Lower lobe of right lung (tissue), 2 donors: ENCODE data around the gene UBASH3B. TPM values are rescaled to one million over a fixed set of nuclear protein-coding genes. Genes with fewer than 3 reads are reported as not detected.
A peak's percentile ranks its signal among the peaks of the same experiment; 100 is the strongest.

Experiments
- ATAC-seq, 2 donors: fragments of 200-7000 bp; cut with Tn5 transposase; one replicate each; pipeline ENCODE4 v1.9.1; 2020 to 2022; ENCODE audit warnings: mild to moderate bottlenecking in 2 of 2, moderate library complexity in 2 of 2
- DNase-seq: peaks from one replicate; pipeline ENCODE4 v3.0.0-alpha.2; 2020
- H3K27ac ChIP-seq: fragments of 200-600 bp; one replicate; pipeline ENCODE4 v1.8.0; 2022
- H3K27me3 ChIP-seq: fragments of 200-600 bp; one replicate; pipeline ENCODE4 v1.8.0; 2022; ENCODE audit warnings: low read depth
- H3K36me3 ChIP-seq: fragments of 200-600 bp; one replicate; pipeline ENCODE4 v1.8.0; 2022; ENCODE audit warnings: mild to moderate bottlenecking
- H3K4me1 ChIP-seq: fragments of 200-600 bp; one replicate; pipeline ENCODE4 v1.8.0; 2022
- H3K4me3 ChIP-seq: fragments of 200-600 bp; one replicate; pipeline ENCODE4 v1.8.0; 2022; ENCODE audit warnings: mild to moderate bottlenecking
- H3K9me3 ChIP-seq: fragments of 200-600 bp; one replicate; pipeline ENCODE4 v1.8.0; 2022
- intact Hi-C: fragments of 100-400 bp; cut with DNase I; formaldehyde crosslinking; loops from one replicate; pipeline ENCODE4 v1.11.0; 2022
- total RNA-seq: library from RNA; stranded (reverse); fragmentation: NEBNext Ultra II Directional; extraction: Animal tissue kit (Norgen Biotek cat#: 25700); gene quantifications from one replicate; pipeline ENCODE4 v1.2.1, GENCODE V29; 2021
- TF ChIP-seq, protein P1 (sequence below): fragments of 200-600 bp; IDR thresholded peaks from one replicate; pipeline ENCODE4 v1.8.0; 2022; ENCODE audit warnings: antibody characterized with exemption, mild to moderate bottlenecking
- donor health status: DM: no; HTN: yes; CAD: no; lungs with severe emphysema.

UBASH3B gene
- total RNA-seq, 1 donor from 2014 or later: 64.7 TPM

DNA sequence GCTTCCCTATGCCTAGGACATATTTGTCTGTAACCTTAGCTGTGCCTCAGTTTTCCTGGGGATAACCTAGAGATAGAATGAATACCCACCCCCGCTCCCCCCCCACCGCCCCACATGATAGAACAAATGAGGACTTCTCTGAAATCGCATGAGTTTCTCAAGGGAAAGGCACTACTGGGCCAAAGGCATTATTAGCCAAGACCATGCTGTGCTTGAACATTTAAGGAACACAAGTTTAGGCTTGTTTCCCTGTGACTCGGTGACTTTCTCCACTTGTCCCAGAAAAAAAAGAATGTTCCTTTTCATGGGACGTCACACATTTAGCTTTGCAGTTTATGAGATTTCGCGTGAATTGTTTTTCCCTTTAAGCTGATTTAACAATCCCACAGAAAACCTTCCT, 131.4 kb downstream of the UBASH3B start:
- Histone ChIP-seq H3K27me3 (no peaks in the 10 kb centered on the region), H3K4me3 (no peak overlapping the region), H3K9me3 (no peaks in the 10 kb centered on the region), H3K36me3 (peaks cover 31% of the 10 kb centered on the region), H3K4me1 (no peaks in the 10 kb centered on the region), H3K27ac (no peak overlapping the region)
- intact Hi-C loops: no loop called here
- TF ChIP-seq, protein P1, sequence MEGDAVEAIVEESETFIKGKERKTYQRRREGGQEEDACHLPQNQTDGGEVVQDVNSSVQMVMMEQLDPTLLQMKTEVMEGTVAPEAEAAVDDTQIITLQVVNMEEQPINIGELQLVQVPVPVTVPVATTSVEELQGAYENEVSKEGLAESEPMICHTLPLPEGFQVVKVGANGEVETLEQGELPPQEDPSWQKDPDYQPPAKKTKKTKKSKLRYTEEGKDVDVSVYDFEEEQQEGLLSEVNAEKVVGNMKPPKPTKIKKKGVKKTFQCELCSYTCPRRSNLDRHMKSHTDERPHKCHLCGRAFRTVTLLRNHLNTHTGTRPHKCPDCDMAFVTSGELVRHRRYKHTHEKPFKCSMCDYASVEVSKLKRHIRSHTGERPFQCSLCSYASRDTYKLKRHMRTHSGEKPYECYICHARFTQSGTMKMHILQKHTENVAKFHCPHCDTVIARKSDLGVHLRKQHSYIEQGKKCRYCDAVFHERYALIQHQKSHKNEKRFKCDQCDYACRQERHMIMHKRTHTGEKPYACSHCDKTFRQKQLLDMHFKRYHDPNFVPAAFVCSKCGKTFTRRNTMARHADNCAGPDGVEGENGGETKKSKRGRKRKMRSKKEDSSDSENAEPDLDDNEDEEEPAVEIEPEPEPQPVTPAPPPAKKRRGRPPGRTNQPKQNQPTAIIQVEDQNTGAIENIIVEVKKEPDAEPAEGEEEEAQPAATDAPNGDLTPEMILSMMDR: no peak
- DNase-seq (no peak), ATAC-seq (peak; percentile 25 to 43)

DNA sequence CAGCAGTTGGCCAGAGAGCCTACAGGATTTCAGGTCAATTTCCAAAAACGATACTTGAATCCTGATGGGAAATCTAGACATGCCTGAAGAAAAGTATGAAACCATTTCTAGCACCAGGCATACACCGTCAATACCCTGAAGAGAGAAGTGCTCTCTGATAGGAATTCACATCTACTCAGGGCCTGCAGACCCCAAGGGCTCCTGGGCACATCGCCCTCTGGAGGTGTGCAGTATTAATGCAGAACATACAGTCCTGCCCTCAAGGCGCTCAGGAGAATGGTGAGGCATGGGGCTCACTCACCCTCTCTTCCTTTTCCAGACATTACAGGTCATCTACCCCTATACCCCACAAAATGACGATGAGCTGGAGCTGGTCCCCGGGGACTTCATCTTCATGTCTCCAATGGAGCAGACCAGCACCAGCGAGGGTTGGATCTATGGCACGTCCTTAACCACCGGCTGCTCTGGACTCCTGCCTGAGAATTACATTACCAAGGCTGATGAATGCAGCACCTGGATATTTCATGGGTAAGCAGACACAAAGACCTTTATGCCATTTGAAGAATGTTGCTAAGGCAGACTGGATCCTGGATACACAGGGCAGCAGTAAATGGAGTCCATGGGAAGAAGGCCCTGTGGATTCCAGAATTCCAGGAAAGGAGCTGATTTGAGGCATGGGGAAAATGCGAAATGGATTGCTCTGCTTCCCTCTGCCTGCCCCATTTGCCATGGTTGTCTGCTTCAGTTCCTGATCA, 133.4 kb downstream of the UBASH3B start:
- intact Hi-C loops: no loop called here
- Histone ChIP-seq H3K4me1 (no peaks in the 10 kb centered on the region), H3K36me3 (peaks cover 24% of the 10 kb centered on the region), H3K9me3 (no peaks in the 10 kb centered on the region), H3K27me3 (no peaks in the 10 kb centered on the region), H3K4me3 (no peak overlapping the region), H3K27ac (no peak overlapping the region)
- TF ChIP-seq, protein P1: no peak
- ATAC-seq (peak in 1 of 2 donors; percentile 12), DNase-seq (no peak)

DNA sequence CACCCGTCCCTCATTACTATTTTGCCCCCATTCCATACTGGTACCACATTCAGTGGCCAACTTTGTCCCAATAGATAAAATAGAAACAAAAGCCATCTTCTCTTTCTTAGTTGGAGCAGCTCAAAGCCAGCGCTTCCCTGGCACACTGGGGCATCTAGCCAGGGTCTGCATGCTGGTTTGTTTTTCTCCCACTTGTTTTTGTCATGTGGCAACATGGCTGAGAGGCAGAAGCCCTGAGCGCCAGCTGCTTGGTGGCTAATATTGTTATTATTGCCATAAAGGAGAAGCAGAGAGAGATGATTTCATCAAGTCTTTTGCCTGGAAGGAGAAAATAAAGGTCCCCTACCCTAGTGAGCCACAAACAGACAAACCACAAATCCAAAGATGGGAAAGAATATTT, 134.4 kb downstream of the UBASH3B start:
- DNase-seq: no peak
- H3K4me3 ChIP-seq: no peak overlapping the region
- peaks cover 24% of the 10 kb centered on the region for H3K36me3 ChIP-seq
- ATAC-seq: no peak
- intact Hi-C loops: loop anchor here (10.0 kb wide), 1 partner anchor 65 kb away; no protein-coding TSS in a partner anchor
- H3K27ac ChIP-seq: no peak overlapping the region
- H3K27me3 ChIP-seq: no peaks in the 10 kb centered on the region
- no peaks in the 10 kb centered on the region for H3K4me1 ChIP-seq
- H3K9me3 ChIP-seq: no peaks in the 10 kb centered on the region
- TF ChIP-seq, protein P1: no peak

DNA sequence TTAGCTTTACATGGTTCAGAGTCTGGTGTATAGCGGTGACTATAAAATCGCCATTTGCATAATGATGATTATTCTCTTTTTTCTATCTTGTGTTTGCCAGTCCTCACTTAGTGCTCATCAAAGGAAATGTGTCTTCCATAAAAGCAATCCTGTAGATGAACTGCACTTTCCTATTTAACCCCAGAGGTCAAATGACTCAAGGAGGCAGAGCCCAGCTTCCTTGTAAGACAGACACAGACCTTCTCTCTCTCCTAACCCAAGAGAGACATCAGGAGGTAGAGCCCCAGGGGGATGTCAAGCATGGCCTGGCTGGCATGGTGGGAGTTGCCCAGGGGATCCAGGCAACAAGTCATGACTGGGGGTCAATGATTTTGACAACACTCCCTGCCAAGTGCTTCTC, 135.9 kb downstream of the UBASH3B start:
- ATAC-seq (no peak), DNase-seq (no peak)
- intact Hi-C loops: loop anchor here (10.0 kb wide), 1 partner anchor 63 kb away; no protein-coding TSS in a partner anchor
- Histone ChIP-seq H3K9me3 (no peaks in the 10 kb centered on the region), H3K27me3 (no peaks in the 10 kb centered on the region), H3K4me3 (no peak overlapping the region), H3K27ac (peak overlapping the region; percentile 37), H3K36me3 (peaks cover 30% of the 10 kb centered on the region), H3K4me1 (no peaks in the 10 kb centered on the region)
- TF ChIP-seq, protein P1: no peak

DNA sequence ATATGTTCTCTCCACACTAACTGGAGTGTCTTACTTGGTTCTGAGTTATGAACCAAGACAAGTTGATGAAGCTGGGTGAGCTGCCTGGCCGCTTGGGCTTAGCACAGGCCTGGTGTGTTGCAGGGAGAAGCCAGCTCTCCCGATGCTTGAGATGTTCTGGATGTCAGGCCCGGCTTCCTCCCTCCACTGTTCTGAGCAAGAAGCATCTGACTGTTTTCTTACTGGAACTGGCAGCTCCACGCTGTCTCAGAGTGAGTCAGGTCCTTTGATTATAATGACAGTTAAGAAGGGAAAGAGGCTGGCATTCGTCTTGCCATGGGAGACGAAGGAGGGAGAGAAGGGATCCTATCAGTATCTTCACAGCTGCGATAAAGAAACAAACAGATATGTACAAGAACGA, 136.3 kb downstream of the UBASH3B start:
- no peaks in the 10 kb centered on the region for H3K4me1 ChIP-seq
- H3K27me3 ChIP-seq: no peaks in the 10 kb centered on the region
- peak overlapping the region; percentile 37 for H3K27ac ChIP-seq
- intact Hi-C loops: loop anchor here (10.0 kb wide), 1 partner anchor 63 kb away; no protein-coding TSS in a partner anchor
- peaks cover 34% of the 10 kb centered on the region for H3K36me3 ChIP-seq
- no peaks in the 10 kb centered on the region for H3K9me3 ChIP-seq
- ATAC-seq (no peak), DNase-seq (no peak)
- no peak overlapping the region for H3K4me3 ChIP-seq
- TF ChIP-seq, protein P1: no peak
